Measurements from ENCODE around the gene TFDP2. TPM values are rescaled to one million over a fixed set of nuclear protein-coding genes. Genes with fewer than 3 reads are reported as not detected.

TFDP2 gene
- total and polyA plus RNA-seq, 2 donors = 19.1 to 76.6 TPM

DNA sequence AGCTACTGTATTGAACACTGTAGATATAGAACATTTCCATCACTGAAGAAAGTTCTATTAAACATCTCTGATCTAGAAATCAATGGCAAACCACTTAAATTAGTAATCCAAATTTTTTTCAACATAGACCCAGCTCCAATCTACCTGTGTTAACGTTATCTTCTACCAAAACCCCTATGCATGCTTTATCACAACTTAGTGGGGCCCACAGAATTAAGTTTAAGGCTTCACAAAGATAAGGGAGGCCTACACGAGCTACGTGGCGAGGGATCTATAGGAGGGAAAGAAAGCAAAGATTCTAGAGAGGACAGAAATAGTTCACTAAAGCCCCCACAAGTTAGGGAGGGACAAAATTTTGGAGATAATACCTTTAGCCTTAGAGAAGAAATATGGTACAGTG, 116.1 kb downstream of the TFDP2 start:
- Histone ChIP-seq H3K4me3 (ENCODE audit: low read depth, low read length) (no peak overlapping the region), H3K27ac (ENCODE audit: low read depth) (no peak overlapping the region)
- WGBS = 91% methylated on average over 4 of the region's 4 CpGs

GRCh38 chr3:142031575-142031974, 117.8 kb downstream of the TFDP2 start:
- Histone ChIP-seq H3K27ac (ENCODE audit: low read depth) (no peak overlapping the region), H3K4me1 (ENCODE audit: insufficient read depth) (no peaks in the 10 kb centered on the region), H3K36me3 (ENCODE audit: insufficient read depth) (no peaks in the 10 kb centered on the region), H3K4me3 (ENCODE audit: low read depth, low read length) (no peak overlapping the region)
- DNase-seq (ENCODE audit: extremely low spot score) = no peak

More for the DNA sequence above, 116.1 kb downstream of the TFDP2 start:
- no peak for DNase-seq (ENCODE audit: extremely low spot score)
- Histone ChIP-seq H3K36me3 (ENCODE audit: insufficient read depth) (no peaks in the 10 kb centered on the region), H3K4me1 (ENCODE audit: insufficient read depth) (no peaks in the 10 kb centered on the region)

- WGBS = 70% methylated on average over 5 of the region's 5 CpGs
- Histone ChIP-seq H3K4me3 (ENCODE audit: low read depth, low read length) (no peak overlapping the region), H3K4me1 (ENCODE audit: insufficient read depth) (no peaks in the 10 kb centered on the region), H3K27ac (ENCODE audit: low read depth) (no peak overlapping the region), H3K36me3 (ENCODE audit: insufficient read depth) (no peaks in the 10 kb centered on the region)
- no peak for DNase-seq (ENCODE audit: extremely low spot score)
Observed at GRCh38 chr3:142029791-142030190, 119.6 kb downstream of the TFDP2 start.

DNA sequence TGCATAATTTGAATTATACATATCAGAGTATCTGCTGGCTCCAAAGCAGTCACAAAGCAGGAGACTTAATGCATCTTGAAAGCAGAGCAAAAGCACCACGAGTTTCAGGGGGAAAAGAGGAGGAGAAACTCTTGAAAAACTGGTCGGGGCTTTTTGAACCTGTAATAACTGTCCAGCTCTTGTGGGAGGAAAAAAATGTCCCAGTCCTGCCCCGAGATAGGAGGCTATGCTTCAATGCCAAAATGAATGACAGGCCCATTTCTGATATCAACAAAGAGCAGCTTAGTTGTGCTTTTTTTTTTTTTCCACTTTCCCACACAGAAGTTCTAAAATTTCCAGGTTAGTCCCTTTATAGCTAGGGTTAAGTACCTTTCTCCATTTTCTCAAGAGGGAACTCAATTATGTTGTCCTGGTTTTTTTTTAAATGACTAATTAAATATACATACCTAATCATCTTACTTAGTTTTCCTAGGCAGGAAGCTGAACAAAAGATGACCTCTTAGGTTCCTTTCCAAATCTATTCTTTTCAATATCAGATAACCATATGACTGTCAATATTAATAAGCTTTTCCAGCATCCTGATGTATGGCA, 120.2 kb downstream of the TFDP2 start:
- Histone ChIP-seq H3K4me3 (ENCODE audit: low read depth, low read length) (no peak overlapping the region), H3K27ac (ENCODE audit: low read depth) (no peak overlapping the region), H3K4me1 (ENCODE audit: insufficient read depth) (no peaks in the 10 kb centered on the region), H3K36me3 (ENCODE audit: insufficient read depth) (peaks cover 3% of the 10 kb centered on the region)
- WGBS = 60% methylated on average over 3 of the region's 3 CpGs
- no peak for DNase-seq (ENCODE audit: extremely low spot score)

- Histone ChIP-seq H3K27ac (ENCODE audit: low read depth) (no peak overlapping the region), H3K4me3 (ENCODE audit: low read depth, low read length) (peak overlapping the region; percentile 54), H3K4me1 (ENCODE audit: insufficient read depth) (no peaks in the 10 kb centered on the region), H3K36me3 (ENCODE audit: insufficient read depth) (peaks cover 4% of the 10 kb centered on the region)
- 11% methylated on average over 4 of the region's 4 CpGs for WGBS
- DNase-seq (ENCODE audit: extremely low spot score) = peak; percentile 72
Observed at GRCh38 chr3:142028243-142028777, 121.0 kb downstream of the TFDP2 start.

DNA sequence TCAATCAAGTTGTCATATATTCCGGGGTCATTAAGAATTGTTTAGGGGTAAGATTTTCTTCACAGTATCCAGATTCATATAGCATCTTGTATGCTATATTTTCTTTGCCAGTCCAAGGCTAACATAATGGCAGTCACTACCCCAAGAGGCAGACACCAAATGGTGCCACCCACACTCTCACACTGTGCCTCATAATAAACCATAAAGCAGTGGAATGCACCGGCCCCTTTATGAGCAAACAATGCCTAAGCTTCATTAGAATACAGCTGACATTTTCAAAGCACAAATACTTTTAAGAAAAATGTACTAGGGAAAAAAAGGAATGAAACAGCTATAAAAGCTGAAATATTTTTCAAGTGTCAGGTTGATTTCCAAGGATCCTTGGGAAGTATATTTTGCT, 121.6 kb downstream of the TFDP2 start:
- H3K36me3 ChIP-seq (ENCODE audit: insufficient read depth) = peaks cover 4% of the 10 kb centered on the region
- 9% methylated on average over 2 of the region's 2 CpGs for WGBS
- H3K4me1 ChIP-seq (ENCODE audit: insufficient read depth) = no peaks in the 10 kb centered on the region
- no peak overlapping the region for H3K4me3 ChIP-seq (ENCODE audit: low read depth, low read length)
- DNase-seq (ENCODE audit: extremely low spot score) = peak; percentile 20
- no peak overlapping the region for H3K27ac ChIP-seq (ENCODE audit: low read depth)

- DNase-seq (ENCODE audit: extremely low spot score) = no peak
- peaks cover 4% of the 10 kb centered on the region for H3K36me3 ChIP-seq (ENCODE audit: insufficient read depth)
- 30% methylated on average over 3 of the region's 3 CpGs for WGBS
- H3K4me3 ChIP-seq (ENCODE audit: low read depth, low read length) = no peak overlapping the region
- no peak overlapping the region for H3K27ac ChIP-seq (ENCODE audit: low read depth)
- no peaks in the 10 kb centered on the region for H3K4me1 ChIP-seq (ENCODE audit: insufficient read depth)
Observed at GRCh38 chr3:142027300-142027699, 122.0 kb downstream of the TFDP2 start.

- H3K27ac ChIP-seq (ENCODE audit: low read depth) = no peak overlapping the region
- no peak for DNase-seq (ENCODE audit: extremely low spot score)
- H3K36me3 ChIP-seq (ENCODE audit: insufficient read depth) = peaks cover 4% of the 10 kb centered on the region
- H3K4me1 ChIP-seq (ENCODE audit: insufficient read depth) = no peaks in the 10 kb centered on the region
- WGBS = 87% methylated on average over 2 of the region's 2 CpGs
- H3K4me3 ChIP-seq (ENCODE audit: low read depth, low read length) = no peak overlapping the region
Observed at GRCh38 chr3:142026333-142026732, 123.0 kb downstream of the TFDP2 start.

GRCh38 chr3:142022381-142022780, 127.0 kb downstream of the TFDP2 start:
- Histone ChIP-seq H3K4me1 (ENCODE audit: insufficient read depth) (no peaks in the 10 kb centered on the region), H3K4me3 (ENCODE audit: low read depth, low read length) (no peak overlapping the region), H3K36me3 (ENCODE audit: insufficient read depth) (peaks cover 4% of the 10 kb centered on the region), H3K27ac (ENCODE audit: low read depth) (no peak overlapping the region)
- 81% methylated on average over 1 of the region's 1 CpG for WGBS
- no peak for DNase-seq (ENCODE audit: extremely low spot score)

GRCh38 chr3:142021127-142021526, 128.2 kb downstream of the TFDP2 start:
- 71% methylated on average over 2 of the region's 2 CpGs for WGBS
- Histone ChIP-seq H3K4me3 (ENCODE audit: low read depth, low read length) (no peak overlapping the region), H3K27ac (ENCODE audit: low read depth) (no peak overlapping the region), H3K4me1 (ENCODE audit: insufficient read depth) (no peaks in the 10 kb centered on the region), H3K36me3 (ENCODE audit: insufficient read depth) (peaks cover 4% of the 10 kb centered on the region)
- no peak for DNase-seq (ENCODE audit: extremely low spot score)

DNA sequence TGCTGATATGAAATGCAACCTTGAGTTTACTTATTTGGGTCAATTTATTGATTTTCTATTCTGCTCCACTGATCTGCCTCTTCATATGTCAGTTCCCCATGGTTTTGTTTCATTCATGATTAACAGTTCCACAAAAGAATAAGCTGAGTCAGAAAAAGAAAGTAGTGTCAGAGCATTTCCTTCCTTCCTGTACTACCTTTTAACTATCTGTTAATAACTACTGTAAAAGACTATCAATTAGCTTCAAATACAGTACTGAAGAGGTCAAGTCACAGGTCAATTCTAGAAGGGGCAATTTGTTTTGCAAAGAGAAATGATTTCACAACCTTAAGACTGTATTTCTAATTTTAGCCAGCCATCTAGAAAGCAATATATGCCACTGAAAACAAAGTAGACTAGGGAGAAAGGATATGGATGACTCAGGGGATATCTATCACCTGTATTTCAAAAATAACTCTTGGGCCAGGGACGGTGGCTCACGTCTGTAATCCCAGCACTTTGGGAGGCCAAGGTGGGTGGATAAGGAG, 129.5 kb downstream of the TFDP2 start:
- peaks cover 4% of the 10 kb centered on the region for H3K36me3 ChIP-seq (ENCODE audit: insufficient read depth)
- 75% methylated on average over 2 of the region's 2 CpGs for WGBS
- H3K4me1 ChIP-seq (ENCODE audit: insufficient read depth) = no peaks in the 10 kb centered on the region
- H3K4me3 ChIP-seq (ENCODE audit: low read depth, low read length) = no peak overlapping the region
- no peak for DNase-seq (ENCODE audit: extremely low spot score)
- H3K27ac ChIP-seq (ENCODE audit: low read depth) = no peak overlapping the region

- no peaks in the 10 kb centered on the region for H3K36me3 ChIP-seq (ENCODE audit: insufficient read depth)
- no peak for DNase-seq (ENCODE audit: extremely low spot score)
- WGBS = 93% methylated on average over 2 of the region's 2 CpGs
- H3K4me3 ChIP-seq (ENCODE audit: low read depth, low read length) = no peak overlapping the region
- no peaks in the 10 kb centered on the region for H3K4me1 ChIP-seq (ENCODE audit: insufficient read depth)
- no peak overlapping the region for H3K27ac ChIP-seq (ENCODE audit: low read depth)
Observed at GRCh38 chr3:142013993-142014392, 135.4 kb downstream of the TFDP2 start.

GRCh38 chr3:142013326-142013980, 135.9 kb downstream of the TFDP2 start:
- WGBS = 32% methylated on average over 2 of the region's 2 CpGs
- no peak for DNase-seq (ENCODE audit: extremely low spot score)
- Histone ChIP-seq H3K4me3 (ENCODE audit: low read depth, low read length) (no peak overlapping the region), H3K36me3 (ENCODE audit: insufficient read depth) (no peaks in the 10 kb centered on the region), H3K27ac (ENCODE audit: low read depth) (no peak overlapping the region), H3K4me1 (ENCODE audit: insufficient read depth) (no peaks in the 10 kb centered on the region)

DNA sequence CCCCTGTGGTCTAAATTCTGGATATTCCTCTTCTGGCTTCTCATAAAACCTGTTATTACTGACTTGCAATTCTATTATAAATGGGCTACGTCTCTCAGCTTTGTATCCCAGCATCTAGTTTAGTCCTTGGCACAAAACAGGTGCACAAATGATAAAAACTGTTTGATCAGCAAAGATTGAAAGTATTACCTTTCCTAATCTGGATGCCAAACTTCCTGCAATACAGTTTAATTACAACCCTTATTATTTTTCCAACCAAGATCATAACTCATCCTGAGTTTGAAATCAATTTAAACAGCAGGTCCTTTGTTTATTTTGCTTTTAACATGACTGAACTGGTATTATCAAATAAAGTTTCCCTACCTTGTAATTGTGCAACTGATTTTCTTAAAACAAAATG, 140.3 kb downstream of the TFDP2 start:
- no peaks in the 10 kb centered on the region for H3K4me1 ChIP-seq (ENCODE audit: insufficient read depth)
- no peak for DNase-seq (ENCODE audit: extremely low spot score)
- WGBS = 83% methylated on average over 1 of the region's 1 CpG
- no peak overlapping the region for H3K27ac ChIP-seq (ENCODE audit: low read depth)
- H3K36me3 ChIP-seq (ENCODE audit: insufficient read depth) = no peaks in the 10 kb centered on the region
- H3K4me3 ChIP-seq (ENCODE audit: low read depth, low read length) = no peak overlapping the region

All from urinary bladder (tissue), 4 donors.